Measurements from ENCODE around the gene HNRNPAB.
"Not testable (repeated sequence)": the region's sequence is repeated elsewhere in the genome, so short reads cannot be mapped to it uniquely, and the experiment has no call there.

The HNRNPAB gene

GRCh38 chr5:178212241-178213002 is 8.1 kb downstream of the HNRNPAB start:
- DNase-seq (no peak), ATAC-seq (no peak)

DNA sequence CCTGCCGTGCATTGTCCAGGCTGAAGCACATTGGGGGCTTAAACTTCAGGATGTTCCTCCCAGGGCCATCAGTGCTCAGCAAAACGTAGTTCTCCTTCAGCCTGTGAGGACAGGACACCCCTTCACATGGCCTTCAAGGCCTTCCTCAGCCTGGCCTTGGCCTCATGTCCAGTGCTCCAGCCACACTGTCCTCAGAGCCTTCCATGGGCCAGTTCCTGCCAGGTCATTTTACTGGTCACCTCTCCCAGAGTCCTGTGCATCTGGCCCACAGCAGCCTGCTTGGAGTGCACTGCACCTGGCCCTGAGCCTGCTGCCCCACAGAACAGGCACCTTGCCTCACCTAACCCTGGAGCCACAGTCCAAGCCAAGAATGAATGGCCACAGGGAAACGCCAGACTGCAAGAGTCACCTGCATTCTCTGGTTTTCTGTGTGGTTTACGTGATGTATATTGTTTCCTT is 8.7 kb downstream of the HNRNPAB start:
- ATAC-seq (peak; percentile 5), DNase-seq (no peak)

- DNase-seq (no peak), ATAC-seq (no peak)
Observed at GRCh38 chr5:178213748-178214151, 9.4 kb downstream of the HNRNPAB start.

DNA sequence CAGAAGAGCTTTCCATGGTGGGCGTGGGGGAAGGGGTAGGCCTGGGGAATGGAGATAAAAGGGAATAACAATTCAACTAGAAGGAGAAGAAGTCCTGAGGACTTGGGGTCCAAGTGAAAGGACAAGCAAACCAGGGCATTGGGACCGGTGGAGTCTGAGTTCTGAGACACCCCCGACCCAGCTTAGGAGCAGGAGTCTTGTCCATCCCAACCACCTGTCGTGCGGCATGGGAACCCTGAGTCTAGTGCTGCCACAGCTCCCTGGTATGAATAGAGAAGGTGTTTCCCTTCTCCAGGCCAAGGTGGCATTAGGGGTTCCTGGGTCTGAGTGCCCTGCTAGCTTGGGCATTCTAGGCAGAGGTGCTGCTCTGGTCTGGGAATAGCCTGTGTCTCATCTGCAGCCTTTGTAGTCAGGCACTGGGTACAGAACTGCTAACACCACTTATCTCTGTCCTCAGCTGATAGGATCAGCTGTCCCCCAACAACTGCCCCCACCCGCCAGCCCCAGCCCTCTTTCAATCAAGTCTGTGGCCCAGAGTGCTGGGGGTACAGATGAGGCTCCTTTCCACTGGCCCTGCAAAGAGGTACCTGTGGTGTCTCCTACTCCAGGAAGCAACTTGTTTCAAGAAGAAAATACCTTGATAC is 9.9 kb downstream of the HNRNPAB start:
- DNase-seq (no peak), ATAC-seq (no peak)

DNA sequence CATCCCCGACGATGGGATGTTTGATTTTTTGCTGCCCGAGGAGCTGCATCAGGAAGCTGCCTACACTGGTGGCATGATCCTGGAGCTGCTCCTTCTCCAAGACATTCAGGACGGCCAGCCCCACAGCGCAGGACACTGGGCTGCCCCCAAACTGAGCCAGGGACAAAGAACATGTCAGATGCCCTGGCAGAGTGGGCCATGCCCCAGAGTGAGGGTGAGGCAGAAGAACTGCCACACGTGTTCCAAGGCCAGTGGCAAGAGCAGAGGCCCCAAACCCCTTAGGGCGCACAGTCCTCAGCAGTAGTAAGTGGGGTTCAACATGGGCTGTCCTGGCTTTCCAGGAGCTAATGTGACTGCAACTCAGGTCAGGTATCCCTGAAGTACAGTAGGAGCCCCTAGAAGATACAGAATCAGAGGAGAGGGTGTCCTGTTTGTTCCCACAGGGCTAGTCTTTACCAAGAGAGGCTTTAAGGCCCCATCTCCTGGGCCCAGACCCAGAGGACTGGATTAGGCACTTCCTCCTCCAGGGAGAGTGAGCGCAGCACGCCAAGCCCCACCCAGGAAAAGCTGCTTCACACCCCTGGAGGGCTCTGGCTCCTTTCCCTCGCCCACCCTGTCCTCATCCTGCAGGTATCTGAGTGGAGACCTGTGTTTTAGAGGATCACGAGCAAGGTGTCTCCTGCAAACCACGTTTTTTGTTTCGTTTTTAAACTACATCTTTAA is 11.1 kb downstream of the HNRNPAB start:
- no peak for ATAC-seq
- no peak for DNase-seq

GRCh38 chr5:178216088-178216534 is 11.8 kb downstream of the HNRNPAB start:
- ATAC-seq (no peak), DNase-seq (no peak)

DNA sequence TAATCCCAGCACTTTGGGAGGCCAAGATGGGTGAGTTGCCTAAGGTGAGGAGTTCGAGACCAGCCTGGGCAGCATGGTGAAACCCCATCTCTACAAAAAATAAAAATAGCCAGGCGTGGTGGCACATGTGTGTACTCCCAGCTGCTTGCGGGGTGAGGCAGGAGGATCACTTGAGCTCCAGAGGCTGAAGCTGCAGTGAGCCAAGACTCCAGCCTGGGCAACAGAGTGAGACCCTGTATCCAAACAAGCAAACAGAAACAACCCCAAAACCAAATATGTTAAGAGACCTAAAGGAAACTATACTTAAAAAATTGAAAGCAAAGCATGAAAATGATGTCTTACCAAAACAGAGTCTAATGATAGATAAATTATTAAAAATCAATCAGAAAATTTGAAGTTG is 12.4 kb downstream of the HNRNPAB start:
- ATAC-seq (no peak), DNase-seq (no peak)

DNA sequence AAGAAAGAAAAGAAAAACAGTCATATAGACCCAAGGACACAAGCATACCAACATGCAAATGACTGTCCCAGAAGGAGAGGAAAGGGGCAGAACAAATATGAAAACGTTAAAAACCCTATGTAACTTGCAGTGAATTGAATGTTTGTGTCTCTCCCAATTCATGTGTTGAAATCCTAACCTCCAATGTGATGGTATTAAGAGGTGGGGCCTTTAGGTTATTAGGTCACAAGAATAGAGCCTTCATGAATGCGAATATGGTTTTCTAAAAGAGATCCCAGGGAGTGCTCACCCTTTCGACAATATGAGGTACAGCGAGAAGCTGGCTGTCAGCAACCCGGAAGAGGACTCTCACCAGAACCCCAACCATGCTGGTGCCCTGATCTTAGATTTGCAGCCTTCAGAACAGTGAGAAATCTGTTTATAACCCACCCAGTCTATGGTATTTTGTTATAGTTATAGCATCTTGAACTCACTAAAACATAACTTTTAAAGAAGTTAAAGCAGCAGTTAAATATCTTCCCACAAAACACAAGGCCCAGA is 14.0 kb downstream of the HNRNPAB start:
- DNase-seq (no peak), ATAC-seq (no peak)

GRCh38 chr5:178218827-178219226 is 14.5 kb downstream of the HNRNPAB start:
- DNase-seq: no peak
- ATAC-seq: no peak

DNA sequence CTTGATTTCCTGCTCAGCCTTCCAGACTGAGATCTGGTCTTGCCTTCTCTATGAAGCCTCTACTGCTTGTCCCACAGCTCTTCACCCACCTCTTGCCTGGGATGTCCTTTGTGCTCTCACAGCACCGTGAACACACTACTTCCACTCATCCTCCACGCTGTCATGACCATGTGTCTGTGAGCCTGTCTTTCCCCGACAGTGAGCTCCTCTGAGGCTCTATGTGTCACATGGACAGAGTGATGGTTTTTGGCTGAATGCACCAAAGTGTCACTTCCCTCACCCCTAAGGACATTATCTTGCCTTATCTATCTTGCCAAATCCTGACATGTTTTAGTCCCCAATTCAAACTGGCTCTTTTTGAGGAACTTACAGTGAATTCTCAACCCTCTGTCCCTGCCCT is 16.9 kb downstream of the HNRNPAB start:
- DNase-seq (no peak), ATAC-seq (peak; percentile 17)

- DNase-seq: no peak
- ATAC-seq: no peak
Observed at GRCh38 chr5:178221853-178222252, 17.5 kb downstream of the HNRNPAB start.

DNA sequence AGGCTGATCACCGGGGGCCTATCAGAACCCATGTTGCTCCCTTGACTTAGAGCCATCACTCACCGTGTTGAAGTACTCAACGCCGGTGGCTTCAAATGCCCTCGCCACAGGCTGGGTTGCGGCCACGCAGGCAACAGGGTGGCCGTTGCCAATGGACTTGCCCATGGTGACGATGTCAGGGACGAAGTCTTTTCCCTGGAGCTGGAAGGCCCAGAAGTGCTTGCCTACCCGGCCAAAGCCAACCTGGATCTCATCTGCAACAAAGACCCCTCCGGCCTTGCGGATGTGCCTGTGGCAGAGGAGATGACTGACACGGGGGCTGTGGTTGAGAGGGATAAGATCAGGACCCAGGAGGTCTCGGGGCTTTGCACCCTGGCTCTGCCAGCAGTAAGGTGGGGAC is 18.0 kb downstream of the HNRNPAB start:
- ATAC-seq: no peak
- no peak for DNase-seq

- DNase-seq (no peak), ATAC-seq (no peak)
Observed at GRCh38 chr5:178223196-178223773, 19.0 kb downstream of the HNRNPAB start.

GRCh38 chr5:178223828-178224335 is 19.5 kb downstream of the HNRNPAB start:
- ATAC-seq: peak; percentile 20
- no peak for DNase-seq

GRCh38 chr5:178224403-178224802 is 20.1 kb downstream of the HNRNPAB start:
- ATAC-seq (no peak), DNase-seq (no peak)

DNA sequence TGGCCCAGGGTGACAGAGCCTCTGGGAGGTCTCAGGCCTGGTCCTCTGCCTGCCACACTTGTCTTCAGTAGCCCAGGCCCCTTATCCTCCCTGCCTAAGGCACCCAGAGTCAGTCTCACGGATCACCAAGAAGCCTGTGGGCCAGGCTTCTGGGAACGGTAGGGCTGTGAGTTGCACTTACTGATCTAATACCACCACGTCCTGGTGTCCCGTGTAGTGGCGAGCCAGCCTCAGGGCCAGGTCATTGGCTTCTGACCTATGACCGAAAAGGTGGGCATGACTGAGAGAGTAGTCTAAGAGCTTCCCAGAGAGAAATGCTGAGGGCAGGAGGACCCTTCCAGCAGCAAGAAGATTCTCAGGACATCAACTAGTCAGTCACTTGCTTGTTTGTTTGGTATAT is 20.8 kb downstream of the HNRNPAB start:
- DNase-seq (no peak), ATAC-seq (no peak)

- DNase-seq (no peak), ATAC-seq (no peak)
Observed at GRCh38 chr5:178227138-178227659, 22.9 kb downstream of the HNRNPAB start.

DNA sequence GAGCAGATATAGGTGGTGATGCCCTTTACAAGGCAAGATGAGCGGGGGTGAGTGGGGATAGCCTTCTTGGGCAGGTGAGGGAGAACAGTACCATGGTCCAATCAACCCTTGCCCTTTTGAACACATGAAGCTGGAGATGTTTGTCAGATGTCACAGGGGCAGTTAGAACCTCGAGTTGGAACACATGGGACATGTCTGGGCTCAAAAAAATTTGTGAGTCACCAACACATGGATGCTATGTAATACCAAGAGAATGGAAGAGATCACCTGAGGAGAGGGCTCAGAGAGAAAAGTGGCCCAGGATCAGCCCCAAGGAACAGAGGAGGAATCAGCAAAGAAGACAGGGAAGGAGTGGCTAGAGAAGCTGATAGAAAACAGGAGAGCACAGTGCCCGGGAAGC is 23.6 kb downstream of the HNRNPAB start:
- no peak for ATAC-seq
- no peak for DNase-seq

DNA sequence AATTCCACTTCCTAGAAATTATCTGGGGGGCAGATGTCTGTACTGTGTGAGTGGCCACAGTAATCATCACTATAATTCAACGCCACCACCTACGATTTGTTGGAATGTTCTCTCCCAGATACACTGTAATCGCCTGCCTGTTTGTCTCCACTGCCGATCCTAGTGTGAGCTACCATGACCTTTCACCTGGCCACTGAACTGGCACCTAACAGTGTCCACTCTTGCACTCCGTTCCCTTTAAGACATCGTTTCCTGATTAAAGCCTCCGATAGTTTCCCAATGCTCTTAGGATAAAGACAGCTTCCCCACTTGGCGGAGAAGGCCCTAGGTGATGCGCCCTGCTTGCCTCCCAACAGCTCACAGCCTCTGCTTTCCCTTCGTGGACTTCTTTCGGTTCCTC is 24.3 kb downstream of the HNRNPAB start:
- no peak for DNase-seq
- no peak for ATAC-seq

DNA sequence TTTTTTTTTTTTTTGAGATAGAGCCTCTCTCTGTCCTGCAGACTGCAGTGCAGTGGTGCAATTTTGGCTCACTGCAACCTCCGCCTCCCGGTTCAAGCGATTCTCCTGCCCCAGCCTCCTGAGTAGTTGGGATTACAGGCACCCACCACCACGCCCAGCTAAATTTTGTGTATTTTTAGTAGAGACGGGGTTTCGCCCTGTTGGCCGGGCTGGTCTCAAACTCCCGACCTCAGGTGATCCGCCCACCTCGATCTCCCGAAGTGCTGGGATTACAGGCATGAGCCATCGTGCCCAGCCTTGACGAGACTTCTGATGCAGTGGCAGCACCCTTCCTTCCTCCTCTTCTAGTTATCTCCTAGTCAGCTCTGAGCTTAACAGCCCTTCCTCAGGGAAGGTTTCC is 24.8 kb downstream of the HNRNPAB start:
- ATAC-seq, DNase-seq: not testable (repeated sequence)

DNA sequence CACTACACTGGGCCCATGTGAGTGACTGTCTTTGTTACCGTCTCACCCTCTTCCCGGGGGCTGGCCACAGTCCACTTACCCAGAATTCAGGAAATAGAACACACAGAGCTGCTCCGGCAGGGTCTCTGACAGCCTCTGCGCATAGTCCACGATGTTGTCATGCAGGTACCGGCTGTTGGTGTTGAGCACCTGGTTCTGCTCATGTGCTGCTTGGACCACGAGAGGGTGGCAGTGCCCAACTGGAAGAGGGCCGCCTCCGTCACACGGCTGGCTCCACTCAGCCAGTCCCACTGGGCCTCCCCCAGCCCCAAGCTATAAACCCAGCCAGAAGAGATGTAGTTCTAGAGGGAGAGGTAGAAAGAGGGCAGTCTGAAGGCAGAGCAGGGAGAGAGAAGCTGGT is 25.5 kb downstream of the HNRNPAB start:
- ATAC-seq (no peak), DNase-seq (no peak)

Measured in stimulated activated naive CD8-positive, alpha-beta T cell treated with anti-CD3 and anti-CD28 coated beads, Interleukin-15, Interleukin-2, amounts not matched to agents 100 U/mL and 50 U/mL, for 24 hours (primary cell).